Measurements from ENCODE around the gene GREB1L. TPM values are rescaled to one million over a fixed set of nuclear protein-coding genes. Genes with fewer than 3 reads are reported as not detected.
A peak's percentile ranks its signal among the peaks of the same experiment; 100 is the strongest.
"Not testable (repeated sequence)": the region's sequence is repeated elsewhere in the genome, so short reads cannot be mapped to it uniquely, and the experiment has no call there.

Gene GREB1L
- total and polyA plus RNA-seq, 11 donors, result 4.0 to 21.5 (median 9.0) TPM

DNA sequence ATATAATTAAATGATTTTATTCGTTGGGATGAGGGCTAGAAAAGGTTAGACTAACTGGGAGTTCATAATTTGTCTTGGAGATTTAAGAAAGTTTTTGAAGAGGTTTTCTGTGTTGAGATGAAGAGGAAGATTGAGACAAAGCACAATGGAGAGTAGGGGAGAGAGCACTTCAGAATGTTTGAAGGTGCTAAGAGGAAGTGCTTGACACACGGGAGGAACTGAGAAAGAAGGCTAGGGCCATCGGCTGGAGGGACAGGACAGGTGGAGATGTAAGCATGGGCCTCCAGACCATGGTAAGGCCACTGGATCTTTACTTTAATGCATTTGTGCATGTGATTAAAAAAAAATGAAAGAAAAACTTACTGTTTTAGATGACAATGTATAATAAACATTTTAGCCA is 31.5 kb downstream of the GREB1L start:
- intact Hi-C loops (cut with DNase I), result loop anchor here in 1 of 10 donors (10.0 kb wide), 1 partner anchor 51 kb away; no protein-coding TSS in a partner anchor
- H3K36me3 ChIP-seq, result no peaks in the 10 kb centered on the region
- H3K4me3 ChIP-seq, result no peak overlapping the region
- 55 to 67% (median 62%) methylated on average over 3 of the region's 3 CpGs for WGBS, 4 donors
- no peak for TF ChIP-seq POLR2A (IDR thresholded peaks at IDR 0.05)
- TF ChIP-seq, protein P1, sequence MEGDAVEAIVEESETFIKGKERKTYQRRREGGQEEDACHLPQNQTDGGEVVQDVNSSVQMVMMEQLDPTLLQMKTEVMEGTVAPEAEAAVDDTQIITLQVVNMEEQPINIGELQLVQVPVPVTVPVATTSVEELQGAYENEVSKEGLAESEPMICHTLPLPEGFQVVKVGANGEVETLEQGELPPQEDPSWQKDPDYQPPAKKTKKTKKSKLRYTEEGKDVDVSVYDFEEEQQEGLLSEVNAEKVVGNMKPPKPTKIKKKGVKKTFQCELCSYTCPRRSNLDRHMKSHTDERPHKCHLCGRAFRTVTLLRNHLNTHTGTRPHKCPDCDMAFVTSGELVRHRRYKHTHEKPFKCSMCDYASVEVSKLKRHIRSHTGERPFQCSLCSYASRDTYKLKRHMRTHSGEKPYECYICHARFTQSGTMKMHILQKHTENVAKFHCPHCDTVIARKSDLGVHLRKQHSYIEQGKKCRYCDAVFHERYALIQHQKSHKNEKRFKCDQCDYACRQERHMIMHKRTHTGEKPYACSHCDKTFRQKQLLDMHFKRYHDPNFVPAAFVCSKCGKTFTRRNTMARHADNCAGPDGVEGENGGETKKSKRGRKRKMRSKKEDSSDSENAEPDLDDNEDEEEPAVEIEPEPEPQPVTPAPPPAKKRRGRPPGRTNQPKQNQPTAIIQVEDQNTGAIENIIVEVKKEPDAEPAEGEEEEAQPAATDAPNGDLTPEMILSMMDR (IDR thresholded peaks at IDR 0.05), result no peak
- H3K9me3 ChIP-seq, result peaks cover 0 to 3% (median 0%) of the 10 kb centered on the region in 12 donors
- no peak overlapping the region for H3K27ac ChIP-seq
- ATAC-seq, result no peak
- H3K27me3 ChIP-seq, result no peaks in the 10 kb centered on the region
- no peak for DNase-seq
- peaks cover 0 to 6% (median 0%) of the 10 kb centered on the region in 12 donors for H3K4me1 ChIP-seq

DNA sequence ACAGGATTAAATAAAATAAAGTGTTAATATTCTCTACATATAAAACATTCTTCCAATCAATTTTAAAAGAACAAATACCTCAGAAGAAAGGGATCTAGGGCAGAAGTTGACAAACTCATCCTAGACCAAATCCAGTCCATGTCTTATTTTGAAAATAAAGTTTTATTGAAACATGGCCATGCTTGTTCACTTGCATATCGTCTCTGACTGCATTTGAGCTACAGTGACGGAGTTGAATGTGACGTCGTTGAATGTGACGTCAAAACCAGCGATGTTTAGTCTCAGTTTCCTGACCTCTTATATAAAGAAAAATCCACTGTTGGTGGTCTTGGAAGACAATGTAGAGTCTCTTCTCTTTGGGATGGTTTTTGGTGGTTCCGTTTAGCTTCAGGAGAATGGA is 33.6 kb downstream of the GREB1L start:
- intact Hi-C loops (cut with DNase I), result loop anchor here in 1 of 10 donors (10.0 kb wide), 1 partner anchor 49 kb away; no protein-coding TSS in a partner anchor
- WGBS, 4 donors, result 86 to 95% (median 93%) methylated on average over 7 of the region's 7 CpGs
- no peak for ATAC-seq

DNA sequence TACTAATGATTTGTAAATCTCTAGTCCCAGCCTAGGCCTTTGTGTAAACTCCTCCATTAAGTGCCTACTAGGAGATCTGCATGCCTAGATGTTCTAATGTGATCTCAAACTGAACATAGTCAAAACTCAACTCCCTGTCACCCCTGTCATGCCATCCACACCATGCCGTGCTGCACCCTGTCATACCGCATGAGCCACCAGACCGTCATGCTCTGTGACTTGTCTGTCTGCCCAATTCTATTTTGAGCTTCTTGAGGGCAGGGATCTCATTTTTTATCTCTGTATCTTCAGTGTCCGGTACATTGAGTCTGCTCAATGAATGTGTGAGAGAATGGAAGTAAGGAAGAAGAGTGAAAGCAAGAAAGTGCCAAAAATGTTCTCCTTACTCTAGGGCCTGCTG is 35.5 kb downstream of the GREB1L start:
- peak in 4 of 5 donors; percentile 31 to 67 (median 44) for DNase-seq
- H3K9me3 ChIP-seq, result peaks cover 0 to 3% (median 0%) of the 10 kb centered on the region in 12 donors
- TF ChIP-seq, protein P1 (IDR thresholded peaks at IDR 0.05), result no peak
- TF ChIP-seq POLR2A (IDR thresholded peaks at IDR 0.05), result no peak

More for the DNA sequence above, 33.6 kb downstream of the GREB1L start:
- Histone ChIP-seq H3K4me1 (peaks cover 0 to 6% (median 0%) of the 10 kb centered on the region in 12 donors), H3K27ac (no peak overlapping the region), H3K4me3 (no peak overlapping the region), H3K9me3 (peaks cover 0 to 3% (median 0%) of the 10 kb centered on the region in 12 donors), H3K27me3 (no peaks in the 10 kb centered on the region), H3K36me3 (no peaks in the 10 kb centered on the region)
- DNase-seq, result no peak
- TF ChIP-seq, protein P1 (IDR thresholded peaks at IDR 0.05), result no peak
- no peak for TF ChIP-seq POLR2A (IDR thresholded peaks at IDR 0.05)

DNA sequence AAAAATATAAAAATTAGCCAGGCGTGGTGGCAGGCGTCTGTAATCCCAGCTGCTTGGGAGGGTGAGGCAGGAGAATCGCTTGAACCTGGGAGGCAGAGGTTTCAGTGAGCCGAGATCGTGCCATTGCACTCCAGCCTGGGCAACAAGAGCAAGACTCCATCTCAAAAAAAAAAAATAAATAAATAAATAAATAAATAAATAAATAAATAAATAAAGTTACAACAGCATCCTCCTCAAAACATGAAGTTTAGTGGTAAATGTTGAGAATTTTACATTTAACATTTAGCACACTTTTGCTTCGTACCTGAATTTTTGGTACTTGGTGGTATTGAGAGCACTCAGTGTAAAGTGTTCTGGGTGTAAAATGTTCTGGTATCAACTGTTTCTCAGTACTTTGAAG is 36.2 kb downstream of the GREB1L start:
- ATAC-seq, H3K4me1 ChIP-seq, DNase-seq, H3K9me3 ChIP-seq, H3K36me3 ChIP-seq, H3K4me3 ChIP-seq, H3K27me3 ChIP-seq: not testable (repeated sequence)
- peak overlapping the region in 4 of 12 donors; percentile 26 to 72 (median 42) for H3K27ac ChIP-seq
- 92 to 96% (median 94%) methylated on average over 6 of the region's 6 CpGs for WGBS, 4 donors
- intact Hi-C loops (cut with DNase I), result loop anchor here in 1 of 10 donors (10.0 kb wide), 1 partner anchor 47 kb away; no protein-coding TSS in a partner anchor

More for the DNA sequence above, 35.5 kb downstream of the GREB1L start:
- Histone ChIP-seq H3K36me3 (no peaks in the 10 kb centered on the region), H3K4me1 (peaks cover 0 to 6% (median 0%) of the 10 kb centered on the region in 12 donors), H3K4me3 (no peak overlapping the region), H3K27ac (peak overlapping the region in 8 of 12 donors; percentile 26 to 72 (median 48)), H3K27me3 (no peaks in the 10 kb centered on the region)
- peak; percentile 95 to 97 (median 95) for ATAC-seq
- 55 to 69% (median 62%) methylated on average over 4 of the region's 4 CpGs for WGBS, 4 donors
- intact Hi-C loops (cut with DNase I), result loop anchor here in 1 of 10 donors (10.0 kb wide), 1 partner anchor 47 kb away; no protein-coding TSS in a partner anchor
